Measurements from ENCODE around the gene SEMA7A.

SEMA7A gene

GRCh38 chr15:74394090-74394846 lies 39.5 kb downstream of the SEMA7A start:
- H3K4me2 ChIP-seq (ENCODE audit: low read length) = no peak overlapping the region
- H3K79me2 ChIP-seq (ENCODE audit: control insufficient read depth, low read length) = no peaks in the 10 kb centered on the region
- TF ChIP-seq EZH2phosphoT487 (IDR thresholded peaks at IDR 0.05; ENCODE audit: borderline replicate concordance, low read length) = no peak
- TF ChIP-seq, protein P1, sequence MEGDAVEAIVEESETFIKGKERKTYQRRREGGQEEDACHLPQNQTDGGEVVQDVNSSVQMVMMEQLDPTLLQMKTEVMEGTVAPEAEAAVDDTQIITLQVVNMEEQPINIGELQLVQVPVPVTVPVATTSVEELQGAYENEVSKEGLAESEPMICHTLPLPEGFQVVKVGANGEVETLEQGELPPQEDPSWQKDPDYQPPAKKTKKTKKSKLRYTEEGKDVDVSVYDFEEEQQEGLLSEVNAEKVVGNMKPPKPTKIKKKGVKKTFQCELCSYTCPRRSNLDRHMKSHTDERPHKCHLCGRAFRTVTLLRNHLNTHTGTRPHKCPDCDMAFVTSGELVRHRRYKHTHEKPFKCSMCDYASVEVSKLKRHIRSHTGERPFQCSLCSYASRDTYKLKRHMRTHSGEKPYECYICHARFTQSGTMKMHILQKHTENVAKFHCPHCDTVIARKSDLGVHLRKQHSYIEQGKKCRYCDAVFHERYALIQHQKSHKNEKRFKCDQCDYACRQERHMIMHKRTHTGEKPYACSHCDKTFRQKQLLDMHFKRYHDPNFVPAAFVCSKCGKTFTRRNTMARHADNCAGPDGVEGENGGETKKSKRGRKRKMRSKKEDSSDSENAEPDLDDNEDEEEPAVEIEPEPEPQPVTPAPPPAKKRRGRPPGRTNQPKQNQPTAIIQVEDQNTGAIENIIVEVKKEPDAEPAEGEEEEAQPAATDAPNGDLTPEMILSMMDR (IDR thresholded peaks at IDR 0.05; ENCODE audit: low read depth, low read length, poor library complexity, severe bottlenecking) = no peak
- peaks cover 97% of the 10 kb centered on the region for H3K27me3 ChIP-seq (ENCODE audit: control insufficient read depth, low read length)
- H3K4me1 ChIP-seq (ENCODE audit: control insufficient read depth, low read length) = peaks cover 21% of the 10 kb centered on the region
- peaks cover 18% of the 10 kb centered on the region for H4K20me1 ChIP-seq (ENCODE audit: control insufficient read depth, insufficient read depth, low read depth, low read length)
- H3K36me3 ChIP-seq (ENCODE audit: control insufficient read depth, low read length) = no peaks in the 10 kb centered on the region
- no peaks in the 10 kb centered on the region for H3K9me2 ChIP-seq (replicated peaks; ENCODE audit: control insufficient read depth, low read length)
- no peaks in the 10 kb centered on the region for H3F3A ChIP-seq (ENCODE audit: control insufficient read depth, insufficient read depth)
- H3K9me3 ChIP-seq (ENCODE audit: control insufficient read depth, insufficient read depth, low read length) = no peaks in the 10 kb centered on the region
- no peak overlapping the region for H3K4me3 ChIP-seq (ENCODE audit: low read length)
- no peak overlapping the region for H3K27ac ChIP-seq (ENCODE audit: low read depth, low read length)

DNA sequence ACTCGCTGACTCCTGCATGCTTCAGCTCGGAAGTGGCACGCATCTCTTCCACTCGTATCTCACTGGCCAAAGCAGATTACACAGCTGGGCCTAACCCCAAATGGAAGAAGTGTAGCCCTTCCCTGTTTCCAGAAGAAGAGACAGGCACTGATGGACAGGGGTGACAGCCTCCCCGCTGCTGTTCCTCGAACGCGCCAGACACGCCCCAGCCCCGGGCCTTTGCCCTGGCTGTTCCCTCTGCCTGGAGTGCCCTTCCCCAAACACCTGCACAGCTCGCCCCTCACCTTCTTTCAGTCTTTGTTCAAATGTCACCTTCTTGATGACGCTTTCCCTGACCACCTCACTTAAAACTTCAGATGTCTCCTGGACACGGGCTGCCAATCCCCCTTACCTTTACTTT lies 40.3 kb downstream of the SEMA7A start:
- Histone ChIP-seq H3K36me3 (ENCODE audit: control insufficient read depth, low read length) (no peaks in the 10 kb centered on the region), H3K27me3 (ENCODE audit: control insufficient read depth, low read length) (peaks cover 100% of the 10 kb centered on the region), H3F3A (ENCODE audit: control insufficient read depth, insufficient read depth) (no peaks in the 10 kb centered on the region), H3K4me2 (ENCODE audit: low read length) (no peak overlapping the region), H3K27ac (ENCODE audit: low read depth, low read length) (no peak overlapping the region), H3K4me3 (ENCODE audit: low read length) (no peak overlapping the region), H3K79me2 (ENCODE audit: control insufficient read depth, low read length) (no peaks in the 10 kb centered on the region), H3K9me2 (replicated peaks; ENCODE audit: control insufficient read depth, low read length) (no peaks in the 10 kb centered on the region), H3K9me3 (ENCODE audit: control insufficient read depth, insufficient read depth, low read length) (no peaks in the 10 kb centered on the region), H4K20me1 (ENCODE audit: control insufficient read depth, insufficient read depth, low read depth, low read length) (peaks cover 16% of the 10 kb centered on the region), H3K4me1 (ENCODE audit: control insufficient read depth, low read length) (peaks cover 21% of the 10 kb centered on the region)
- TF ChIP-seq EZH2phosphoT487 (IDR thresholded peaks at IDR 0.05; ENCODE audit: borderline replicate concordance, low read length) = no peak
- TF ChIP-seq, protein P1 (IDR thresholded peaks at IDR 0.05; ENCODE audit: low read depth, low read length, poor library complexity, severe bottlenecking) = no peak

DNA sequence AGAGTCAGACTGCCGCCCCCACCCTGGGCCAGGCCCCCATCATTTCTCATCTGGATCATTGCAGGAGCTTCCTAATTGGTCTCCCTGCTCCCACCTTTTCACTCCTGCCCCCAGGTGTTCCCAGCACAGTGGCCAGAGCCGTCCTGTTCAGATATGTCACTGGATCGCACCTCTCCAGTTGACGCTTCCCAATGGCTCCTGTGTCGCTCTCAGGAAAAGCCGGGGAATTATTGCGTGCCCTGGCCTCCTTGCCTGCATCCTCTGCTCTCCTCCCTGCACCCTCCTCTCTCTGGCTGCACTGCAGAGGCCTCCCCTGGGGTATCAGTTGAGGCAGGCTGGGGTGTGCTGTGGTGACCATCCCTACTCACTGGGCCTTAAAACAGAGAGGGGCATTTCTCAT lies 40.9 kb downstream of the SEMA7A start:
- no peaks in the 10 kb centered on the region for H3K36me3 ChIP-seq (ENCODE audit: control insufficient read depth, low read length)
- peaks cover 19% of the 10 kb centered on the region for H3K4me1 ChIP-seq (ENCODE audit: control insufficient read depth, low read length)
- H3K27ac ChIP-seq (ENCODE audit: low read depth, low read length) = no peak overlapping the region

More for the DNA sequence above, 40.9 kb downstream of the SEMA7A start:
- no peaks in the 10 kb centered on the region for H3F3A ChIP-seq (ENCODE audit: control insufficient read depth, insufficient read depth)
- H3K79me2 ChIP-seq (ENCODE audit: control insufficient read depth, low read length) = no peaks in the 10 kb centered on the region
- no peak for TF ChIP-seq EZH2phosphoT487 (IDR thresholded peaks at IDR 0.05; ENCODE audit: borderline replicate concordance, low read length)
- TF ChIP-seq, protein P1 (IDR thresholded peaks at IDR 0.05; ENCODE audit: low read depth, low read length, poor library complexity, severe bottlenecking) = no peak
- H3K4me2 ChIP-seq (ENCODE audit: low read length) = no peak overlapping the region
- peaks cover 11% of the 10 kb centered on the region for H4K20me1 ChIP-seq (ENCODE audit: control insufficient read depth, insufficient read depth, low read depth, low read length)
- H3K9me3 ChIP-seq (ENCODE audit: control insufficient read depth, insufficient read depth, low read length) = no peaks in the 10 kb centered on the region
- no peaks in the 10 kb centered on the region for H3K9me2 ChIP-seq (replicated peaks; ENCODE audit: control insufficient read depth, low read length)
- H3K27me3 ChIP-seq (ENCODE audit: control insufficient read depth, low read length) = peaks cover 100% of the 10 kb centered on the region
- no peak overlapping the region for H3K4me3 ChIP-seq (ENCODE audit: low read length)
